AG09309 (cell line): ENCODE results near the gene TREX2.

Experiments used
- DNase-seq: peaks from one replicate; pipeline ENCODE4 v3.0.0-alpha.2; 2010; ENCODE audit warnings: low read depth
- H3K4me3 ChIP-seq: 2 replicates; pipeline ENCODE4 v1.5.1; 2011; ENCODE audit warnings: mild to moderate bottlenecking, low read depth, low read length, moderate library complexity; ENCODE audit not compliant: control insufficient read depth
- CTCF ChIP-seq: IDR thresholded peaks from 2 replicates; pipeline ENCODE4 v1.5.1; 2011; ENCODE audit warnings: mild to moderate bottlenecking, low read depth, low read length, inconsistent platforms; ENCODE audit not compliant: insufficient read depth, control insufficient read depth; ENCODE audit errors: missing control alignments

TREX2 gene

DNA sequence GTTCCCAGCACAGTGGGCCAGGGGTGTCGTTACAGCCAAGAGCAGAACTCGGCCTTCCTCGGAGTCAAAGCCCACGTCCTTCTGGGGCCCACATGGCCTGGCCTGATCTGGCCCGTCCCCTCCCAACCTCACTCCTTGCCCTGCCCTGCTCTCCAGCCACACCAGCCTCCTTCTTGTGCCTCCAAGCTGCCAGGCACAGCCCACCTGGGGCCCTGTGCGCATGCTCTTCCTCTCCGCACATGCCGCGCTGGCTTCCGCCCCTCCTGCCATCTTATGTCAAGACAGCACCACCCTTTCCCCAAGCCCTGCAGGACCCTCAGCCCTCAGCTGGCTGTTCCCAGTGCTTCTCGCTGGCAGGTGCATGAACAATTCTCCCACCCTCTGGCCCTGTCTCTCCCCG is 17.7 kb upstream of the TREX2 start:
- no peak for DNase-seq
- no peak overlapping the region for H3K4me3 ChIP-seq
- TF ChIP-seq CTCF, result no peak

DNA sequence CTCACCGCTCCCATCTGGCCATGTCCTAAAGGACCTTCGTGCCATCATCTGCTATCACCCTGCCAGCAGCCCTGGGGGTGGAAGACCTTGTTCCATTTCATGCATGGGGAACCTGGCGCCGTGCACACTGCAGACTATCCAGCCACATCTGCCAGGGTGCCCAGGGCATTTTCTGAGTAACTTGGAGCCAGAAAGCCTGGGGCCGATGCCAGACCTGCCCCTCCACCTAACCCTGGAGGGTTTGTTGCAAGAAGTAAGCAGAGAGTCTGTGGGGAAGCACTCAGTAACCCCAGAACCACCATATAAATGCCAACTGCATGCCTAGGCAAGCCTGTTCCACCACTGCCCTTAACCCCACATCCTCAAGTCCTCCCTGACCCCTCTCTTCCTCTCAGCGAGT is 17.2 kb upstream of the TREX2 start:
- no peak for TF ChIP-seq CTCF
- DNase-seq, result no peak
- H3K4me3 ChIP-seq, result no peak overlapping the region

- TF ChIP-seq CTCF, result no peak
- DNase-seq, result no peak
- no peak overlapping the region for H3K4me3 ChIP-seq
Observed at GRCh38 chrX:153462291-153462690, 16.4 kb upstream of the TREX2 start.

DNA sequence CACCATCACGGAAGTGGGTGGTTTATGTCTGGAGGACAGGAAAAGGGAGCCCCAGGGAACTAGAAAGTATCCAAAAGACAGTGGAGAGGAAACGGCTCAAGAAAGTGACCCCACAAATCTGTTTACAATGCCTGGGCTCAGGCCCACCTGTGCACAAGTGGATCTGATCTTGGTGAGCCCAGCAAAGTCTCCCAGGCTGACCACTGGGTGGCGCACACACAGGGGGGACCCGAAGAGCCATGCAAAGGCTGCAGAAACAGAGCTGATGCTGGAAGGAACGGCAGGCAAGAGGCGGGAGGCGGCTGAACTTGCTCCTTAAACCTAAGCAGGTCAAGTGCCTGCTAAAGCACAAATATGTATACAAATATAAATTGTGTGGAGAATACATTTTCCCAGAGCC is 15.0 kb upstream of the TREX2 start:
- DNase-seq, result no peak
- H3K4me3 ChIP-seq, result no peak overlapping the region
- TF ChIP-seq CTCF, result peak; percentile 68

GRCh38 chrX:153459986-153460385 is 14.1 kb upstream of the TREX2 start:
- H3K4me3 ChIP-seq, result no peak overlapping the region
- no peak for DNase-seq
- peak; percentile 13 for TF ChIP-seq CTCF

DNA sequence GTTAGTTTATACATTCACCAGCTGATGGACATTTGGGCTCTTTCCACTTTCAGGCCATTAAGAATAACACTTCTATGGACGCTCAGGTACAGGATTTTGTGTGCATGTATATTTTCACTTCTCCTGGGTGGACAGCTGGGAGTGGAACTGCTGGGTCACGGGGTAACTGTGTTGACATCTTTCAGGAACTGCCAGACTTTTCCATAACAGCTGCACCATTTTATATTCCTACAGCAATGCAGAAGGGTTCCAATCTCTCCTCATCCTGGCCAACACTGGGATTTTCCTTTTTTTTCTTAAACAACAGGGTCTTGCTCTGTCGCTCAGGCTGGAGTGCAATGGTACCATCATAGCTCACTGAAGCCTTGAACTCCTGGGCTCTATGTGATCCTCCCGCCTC is 12.6 kb upstream of the TREX2 start:
- DNase-seq, result no peak
- TF ChIP-seq CTCF, result no peak
- no peak overlapping the region for H3K4me3 ChIP-seq

DNA sequence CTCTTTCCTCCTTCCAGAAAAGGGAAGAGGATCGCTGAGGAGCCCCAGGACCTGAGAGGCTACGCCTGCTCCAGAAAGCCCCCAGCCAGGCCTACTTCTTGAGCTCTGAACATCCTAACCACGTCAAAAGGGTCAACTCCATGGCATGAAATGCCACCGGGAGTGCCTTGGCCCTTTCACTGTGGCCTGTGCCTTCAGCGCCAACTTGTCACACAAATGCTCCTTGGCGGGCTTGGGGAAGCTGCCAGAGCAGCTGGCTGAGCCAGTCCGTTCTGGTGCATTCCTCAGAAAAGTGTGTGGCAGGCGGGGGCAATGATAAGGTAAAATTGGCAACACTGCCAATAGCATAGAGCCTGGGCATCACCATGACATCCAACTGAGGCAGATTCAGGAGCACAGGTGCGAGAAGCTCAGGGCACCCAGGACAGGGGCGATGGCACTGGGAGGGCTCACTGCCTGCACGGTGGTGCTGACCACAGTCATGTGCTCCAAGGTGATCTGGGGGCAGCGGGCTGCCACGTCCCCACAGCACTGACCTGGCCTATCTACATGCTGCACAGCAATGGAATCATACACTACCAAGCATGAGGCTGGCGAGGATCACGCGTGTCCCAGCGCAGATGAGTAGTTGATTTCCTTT is 12.1 kb upstream of the TREX2 start:
- TF ChIP-seq CTCF, result no peak
- DNase-seq, result no peak
- no peak overlapping the region for H3K4me3 ChIP-seq
